SK-MEL-5 (cell line): ENCODE results near the gene CTNNBL1. TPM values are rescaled to one million over a fixed set of nuclear protein-coding genes. Genes with fewer than 3 reads are reported as not detected.
A peak's percentile ranks its signal among the peaks of the same experiment; 100 is the strongest.
"Not testable (repeated sequence)": the region's sequence is repeated elsewhere in the genome, so short reads cannot be mapped to it uniquely, and the experiment has no call there.

Source experiments
- DNase-seq: peaks from one replicate; pipeline ENCODE4 v3.0.0-alpha.2; 2016; ENCODE audit warnings: low read depth, low spot score
- in situ Hi-C: cut with HindIII; loops from 2 replicates; pipeline ENCODE4 v1.10.0; 2016; ENCODE audit warnings: low sequenced_read_pairs, high pct_unique_total_duplicates, low pct_unique_long_range_greater_than_20kb
- polyA plus RNA-seq, 2 experiments: library from polyadenylated mRNA; depleted of rRNA; stranded (reverse); fragments of >200 nt; gene quantifications; 2 replicates each; pipeline ENCODE4 v1.2.3, GENCODE V29; 2015
- total RNA-seq: library from RNA; depleted of rRNA; stranded (reverse); fragments of >200 nt; shearing (Covaris generic); gene quantifications from 2 replicates; pipeline ENCODE4 v1.2.3, GENCODE V29; 2014; rRNA removed

The CTNNBL1 gene, protein sequence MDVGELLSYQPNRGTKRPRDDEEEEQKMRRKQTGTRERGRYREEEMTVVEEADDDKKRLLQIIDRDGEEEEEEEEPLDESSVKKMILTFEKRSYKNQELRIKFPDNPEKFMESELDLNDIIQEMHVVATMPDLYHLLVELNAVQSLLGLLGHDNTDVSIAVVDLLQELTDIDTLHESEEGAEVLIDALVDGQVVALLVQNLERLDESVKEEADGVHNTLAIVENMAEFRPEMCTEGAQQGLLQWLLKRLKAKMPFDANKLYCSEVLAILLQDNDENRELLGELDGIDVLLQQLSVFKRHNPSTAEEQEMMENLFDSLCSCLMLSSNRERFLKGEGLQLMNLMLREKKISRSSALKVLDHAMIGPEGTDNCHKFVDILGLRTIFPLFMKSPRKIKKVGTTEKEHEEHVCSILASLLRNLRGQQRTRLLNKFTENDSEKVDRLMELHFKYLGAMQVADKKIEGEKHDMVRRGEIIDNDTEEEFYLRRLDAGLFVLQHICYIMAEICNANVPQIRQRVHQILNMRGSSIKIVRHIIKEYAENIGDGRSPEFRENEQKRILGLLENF
- 38.7 and 41.5 TPM in 2 replicates for total RNA-seq
- 43.8 and 43.9 TPM in 2 replicates for polyA plus RNA-seq (2015; cell fraction: cytosol; rRNA removed)
- 18.6 and 23.0 TPM in 2 replicates for polyA plus RNA-seq (2015; cell fraction: nucleus; rRNA removed)

DNA sequence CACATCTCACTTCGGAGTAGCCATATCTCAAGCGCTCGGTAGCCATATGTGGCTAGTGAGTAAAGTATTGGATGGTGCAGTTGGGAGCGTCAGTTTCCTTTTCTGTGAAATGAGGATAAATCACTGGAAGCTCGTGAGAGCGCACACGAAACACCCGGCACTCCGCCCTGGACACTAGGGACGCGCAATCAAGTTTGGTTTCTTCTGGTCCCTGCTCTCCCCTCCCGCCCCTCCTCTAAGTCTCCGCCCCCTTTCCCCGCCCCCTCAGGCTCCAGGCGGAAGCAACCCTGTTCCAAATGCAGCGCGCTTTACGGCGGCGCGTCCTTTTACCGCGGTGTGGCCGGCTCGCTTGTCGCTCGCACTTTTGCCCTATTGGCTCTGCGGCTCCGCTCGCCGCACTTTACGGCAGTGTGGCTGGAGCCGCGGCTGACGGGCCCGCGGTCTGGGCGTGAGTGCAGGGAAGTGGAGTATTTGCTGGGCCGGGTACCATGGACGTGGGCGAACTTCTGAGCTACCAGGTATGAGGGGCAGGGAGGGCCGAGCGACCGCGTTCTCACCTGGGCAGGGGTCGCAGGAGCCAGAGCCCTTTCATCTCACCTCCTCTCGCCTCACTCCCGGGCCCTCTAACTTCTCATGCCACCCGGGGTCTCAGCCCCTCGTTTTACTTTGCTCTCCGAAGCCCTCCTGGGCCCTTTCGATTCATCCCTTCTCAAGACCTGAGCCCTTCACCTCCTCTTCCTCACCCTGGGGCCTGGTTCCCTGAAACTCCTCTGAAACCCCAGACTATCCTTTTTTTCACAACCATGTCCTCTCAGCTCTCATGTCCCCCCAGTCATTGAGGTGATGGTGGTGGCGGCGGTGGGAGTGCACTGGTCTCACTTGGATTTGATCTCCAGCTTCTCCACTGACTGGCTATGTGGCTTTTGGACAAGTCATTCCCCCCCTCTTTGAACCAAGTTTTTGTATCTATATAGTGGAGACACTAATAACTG, at the start of gene CTNNBL1:
CTNNBL1 (plus strand) TSS at position 396 of the 992 bp plus-strand sequence; CDS start at position 489, 93 bp downstream.
- peak; percentile 98 for DNase-seq
- in situ Hi-C loops, result no loop called here

DNA sequence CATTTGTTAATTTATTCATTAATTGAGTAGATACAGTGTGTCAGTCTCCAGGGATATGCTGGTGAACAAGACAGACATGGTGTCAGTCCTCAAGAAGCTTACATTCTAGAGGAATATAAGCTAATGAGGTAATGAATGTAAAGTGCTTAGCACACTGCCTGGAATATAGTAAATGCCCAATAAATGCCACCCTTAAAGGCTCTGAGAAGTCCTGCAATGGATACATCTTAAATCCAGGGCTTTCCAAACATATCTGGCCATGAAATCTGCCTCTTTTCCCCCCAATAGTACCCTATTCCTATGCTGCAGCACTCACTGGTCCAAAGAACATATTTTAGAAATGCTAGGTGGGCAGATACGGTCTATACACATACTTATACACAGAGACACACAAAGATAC, 49.2 kb upstream of the CTNNBL1 start:
- DNase-seq, result no peak
- in situ Hi-C loops, result no loop called here

DNA sequence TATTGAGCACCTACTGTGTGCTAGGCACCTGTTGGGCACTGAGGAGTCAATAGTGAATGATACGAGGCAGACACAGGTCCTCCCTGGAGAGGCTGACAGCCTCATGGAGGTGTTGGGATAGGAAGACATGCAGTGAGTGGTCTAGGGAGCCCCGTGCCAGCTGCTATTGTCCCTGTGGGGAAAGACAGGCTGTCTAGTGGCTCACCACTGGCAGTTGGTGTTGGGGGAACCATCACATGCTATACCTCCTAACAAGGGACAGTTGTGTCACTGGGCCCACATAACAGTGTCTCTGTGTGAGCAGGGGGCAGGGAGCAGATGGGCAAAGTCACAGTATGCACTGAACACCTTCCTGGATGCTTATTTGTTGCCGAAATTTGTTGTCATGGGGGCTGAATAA, 45.9 kb upstream of the CTNNBL1 start:
- in situ Hi-C loops, result no loop called here
- no peak for DNase-seq

DNA sequence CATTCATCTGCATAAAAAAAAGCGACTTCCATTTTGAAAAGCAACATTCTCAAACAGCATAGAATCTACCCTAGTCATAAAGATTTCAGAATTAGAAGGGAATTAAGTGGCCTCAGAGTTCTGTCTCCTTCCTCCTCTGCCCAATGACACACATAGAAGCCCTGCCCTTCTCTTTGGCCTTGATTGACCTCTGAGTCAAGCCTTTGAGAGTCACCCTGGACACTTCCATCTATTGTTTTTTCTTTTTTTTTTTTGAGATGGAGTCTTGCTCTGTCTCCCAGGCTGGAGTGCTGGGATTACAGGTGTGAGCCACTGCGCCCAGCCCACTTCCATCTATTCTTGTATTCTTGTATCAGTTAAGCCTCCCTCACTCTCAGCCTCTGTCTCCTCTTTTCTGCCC, 44.8 kb upstream of the CTNNBL1 start:
- in situ Hi-C loops, result no loop called here
- DNase-seq, result no peak

DNA sequence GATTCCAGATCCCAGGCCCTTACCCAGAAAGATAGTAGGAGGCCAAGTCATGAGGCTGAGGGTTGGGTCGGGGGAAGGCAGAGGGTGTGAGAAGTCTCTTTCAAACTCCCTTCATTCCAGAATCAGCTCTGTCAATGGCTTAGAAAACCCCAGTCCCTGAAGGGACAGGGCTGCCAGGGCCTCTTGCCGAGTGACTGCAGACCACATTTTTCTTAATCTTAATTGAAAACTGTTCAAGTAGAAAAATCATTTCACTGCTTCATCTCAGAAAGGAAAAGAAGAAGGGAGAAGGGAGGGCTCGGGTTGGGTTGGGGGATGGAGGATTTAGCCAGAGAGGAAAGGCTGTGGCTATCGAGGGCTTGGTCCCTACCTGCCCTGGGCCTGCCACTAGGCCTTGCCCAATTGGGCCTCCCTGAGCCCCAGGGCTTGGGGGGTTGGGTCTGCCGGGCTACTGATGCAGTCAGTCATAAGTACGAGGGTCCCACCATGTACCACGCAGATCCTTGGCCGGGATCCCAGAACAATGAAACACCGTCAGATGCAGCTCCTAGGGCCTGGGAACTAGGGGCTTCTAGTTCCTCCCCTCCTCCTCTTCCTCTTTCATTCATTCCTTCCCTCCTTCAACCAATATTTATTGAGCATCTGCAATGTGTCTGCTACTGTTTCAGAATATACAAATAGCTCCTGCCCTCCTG, 44.0 kb upstream of the CTNNBL1 start:
- in situ Hi-C loops, result no loop called here
- DNase-seq, result no peak

DNA sequence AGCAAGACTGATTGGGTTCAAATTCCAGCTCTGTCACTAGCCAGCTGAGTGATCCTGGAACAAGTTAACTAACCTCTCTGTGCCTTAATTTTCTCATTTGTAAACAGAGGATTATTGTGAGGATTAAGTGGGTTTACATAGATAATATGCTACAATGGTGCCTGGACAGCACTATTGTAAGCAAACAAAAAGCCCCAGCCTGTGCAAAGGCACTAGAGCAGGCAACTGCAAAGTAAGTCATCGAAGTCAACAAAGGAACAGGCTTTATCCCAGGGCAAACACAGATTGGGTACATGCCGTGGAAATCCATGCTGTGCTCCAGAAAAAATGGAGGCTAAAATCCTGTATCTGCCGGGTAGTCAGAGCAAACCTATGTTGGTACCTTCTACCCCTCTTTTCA, 43.2 kb upstream of the CTNNBL1 start:
- in situ Hi-C loops, result no loop called here
- DNase-seq, result no peak

DNA sequence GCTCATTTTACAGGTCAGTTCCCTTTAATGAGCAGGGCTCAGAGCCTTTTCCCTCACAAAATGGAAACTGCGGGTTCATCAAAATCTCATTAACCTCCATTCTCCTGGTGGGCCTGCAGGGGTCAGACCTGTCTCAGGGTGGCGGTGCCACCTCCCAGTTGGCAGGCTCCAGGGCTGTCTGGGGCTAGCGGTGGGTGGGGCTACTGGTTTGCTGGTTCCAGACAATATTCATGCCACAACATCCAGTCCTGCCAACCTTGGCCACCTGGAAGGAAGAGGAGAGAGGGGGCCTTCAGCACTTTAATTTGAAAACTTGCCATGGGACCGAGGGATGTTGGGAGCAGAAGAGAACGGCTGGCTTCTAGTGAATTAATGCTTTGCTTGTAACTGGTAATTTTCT, 41.9 kb upstream of the CTNNBL1 start:
- in situ Hi-C loops, result no loop called here
- DNase-seq, result peak; percentile 78

DNA sequence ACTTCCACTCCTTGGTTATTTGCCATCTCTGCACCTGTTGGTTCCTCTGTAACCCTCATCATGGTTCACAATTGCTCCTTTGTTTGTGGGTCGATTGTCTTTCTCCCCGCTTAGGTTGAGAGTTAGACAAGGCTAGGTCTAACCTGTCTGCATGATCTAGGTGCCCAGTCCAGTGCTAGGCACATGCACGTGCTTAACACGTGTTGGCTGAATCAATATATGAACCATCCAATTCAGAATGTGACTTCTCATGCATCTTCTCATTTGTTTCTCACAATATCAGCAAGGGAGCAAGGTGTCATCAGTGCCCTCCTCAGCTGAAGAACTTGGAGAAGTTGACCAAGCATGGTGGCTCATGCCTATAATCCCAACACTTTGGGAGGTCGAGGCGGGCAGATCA, 36.9 kb upstream of the CTNNBL1 start:
- in situ Hi-C loops, result no loop called here
- DNase-seq, result no peak

DNA sequence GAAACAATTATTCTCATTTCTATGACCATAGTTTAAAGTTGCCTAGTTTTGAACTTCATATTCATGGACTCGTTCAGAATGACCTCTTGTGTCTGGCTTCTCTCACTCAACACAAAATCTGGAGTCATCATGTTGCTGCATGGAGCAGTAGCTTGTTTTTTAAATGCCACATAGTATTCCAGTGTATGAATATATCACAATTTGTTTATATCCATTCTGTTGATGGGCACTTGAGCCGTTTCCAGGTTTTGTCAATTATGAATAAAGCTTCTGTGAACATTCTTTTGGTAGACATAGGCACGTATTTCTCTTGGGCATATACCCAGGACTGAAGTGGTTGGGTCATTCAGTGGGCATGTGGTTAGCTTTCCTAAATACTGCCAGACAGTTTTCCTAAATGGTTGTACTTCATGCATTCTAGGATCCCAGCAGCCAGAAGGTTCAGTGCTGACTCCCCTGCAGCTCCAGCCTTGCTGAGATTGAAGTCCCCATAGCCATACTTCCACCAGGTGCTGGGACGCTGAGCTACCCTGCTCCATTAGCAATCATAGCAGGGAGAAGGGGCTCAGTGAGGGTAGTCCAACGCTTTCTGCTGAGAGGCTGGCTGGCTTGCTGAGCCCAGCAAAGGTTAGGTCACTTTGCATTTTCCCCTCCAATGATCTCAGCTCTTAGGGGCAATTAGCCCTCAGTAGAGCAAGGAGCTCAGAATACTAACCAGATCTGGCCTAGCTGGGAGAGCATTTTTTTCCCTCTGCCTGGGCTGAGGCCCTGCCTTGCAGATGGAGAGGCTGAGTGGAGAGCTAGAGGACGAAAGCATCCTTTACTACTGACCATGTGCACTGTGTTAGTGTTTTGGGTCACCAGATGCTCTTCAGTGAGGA, 35.7 kb upstream of the CTNNBL1 start:
- DNase-seq, result peak; percentile 53
- in situ Hi-C loops, result no loop called here

DNA sequence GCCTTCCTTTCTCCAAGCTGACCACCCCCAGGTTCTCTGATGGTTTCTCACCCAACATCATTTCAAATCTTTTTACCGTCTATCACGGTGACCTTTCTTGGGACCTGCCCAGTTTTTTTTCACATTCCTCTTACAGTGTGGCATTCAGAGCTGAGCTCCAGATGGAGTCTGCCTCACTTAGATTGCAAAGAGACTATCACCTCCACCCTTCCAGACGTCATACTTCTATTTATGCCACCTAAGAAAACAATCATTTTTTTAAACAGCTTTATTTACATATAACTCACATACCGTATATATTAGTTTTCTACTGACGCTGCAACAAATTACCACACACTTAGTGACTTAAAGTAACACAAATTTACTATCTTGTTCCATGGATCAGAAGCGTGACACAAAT, 32.3 kb upstream of the CTNNBL1 start:
- no peak for DNase-seq
- in situ Hi-C loops, result no loop called here

DNA sequence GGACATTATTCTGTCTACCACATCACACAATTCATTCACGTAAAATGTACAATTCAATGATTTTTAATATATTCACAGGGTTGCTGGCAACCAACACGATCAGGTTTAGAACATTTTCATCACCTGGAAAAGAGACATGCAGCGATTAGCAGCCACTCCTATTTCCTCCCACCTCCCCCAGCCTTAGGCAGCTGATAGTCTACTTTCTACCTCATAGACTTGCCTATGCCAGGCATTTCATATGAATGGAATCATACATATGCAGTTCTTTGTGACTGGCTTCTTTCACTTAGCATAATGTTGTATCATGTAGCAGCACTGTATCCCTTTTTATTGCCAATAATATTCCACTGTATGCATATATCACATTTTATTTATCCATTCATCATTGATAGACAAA, 31.5 kb upstream of the CTNNBL1 start:
- no peak for DNase-seq
- in situ Hi-C loops, result no loop called here

DNA sequence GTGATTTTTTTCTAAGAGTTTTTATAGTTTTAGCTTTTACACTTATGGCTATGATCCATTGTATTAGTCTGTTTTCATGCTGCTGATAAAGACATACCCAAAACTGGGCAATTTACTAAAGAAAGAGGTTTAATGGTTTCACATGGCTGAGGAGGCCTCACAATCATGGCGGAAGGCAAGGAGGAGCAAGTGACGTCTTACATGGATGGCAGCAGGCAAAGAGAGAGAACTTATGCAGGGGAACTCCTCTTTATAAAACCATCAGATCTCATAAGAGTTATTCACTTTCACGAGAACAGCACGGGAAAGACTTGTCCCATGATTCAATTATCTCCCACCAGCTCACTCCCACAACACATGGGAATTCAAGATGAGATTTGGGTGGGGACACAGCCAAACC, 29.2 kb upstream of the CTNNBL1 start:
- DNase-seq, in situ Hi-C loops: not testable (repeated sequence)

DNA sequence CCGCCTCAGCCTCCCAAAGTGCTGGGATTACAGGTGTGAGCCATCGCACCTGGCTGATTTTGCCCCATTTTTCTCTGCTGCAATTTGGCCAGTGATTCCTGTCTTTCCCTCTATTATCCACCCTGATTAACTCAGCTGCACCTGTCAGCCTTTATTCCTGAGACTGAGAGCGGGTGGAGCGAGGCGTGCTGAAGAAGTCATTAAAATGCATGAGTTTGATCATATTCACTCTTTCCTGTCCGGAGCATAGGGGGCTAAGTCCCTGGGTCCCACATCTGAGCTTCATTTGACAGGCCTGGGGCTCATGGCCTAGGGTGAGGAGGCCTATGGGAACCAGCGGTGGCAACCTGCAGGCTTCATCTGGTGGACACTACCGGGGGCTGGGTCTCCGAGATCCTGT, 25.7 kb upstream of the CTNNBL1 start:
- no peak for DNase-seq
- in situ Hi-C loops, result no loop called here

DNA sequence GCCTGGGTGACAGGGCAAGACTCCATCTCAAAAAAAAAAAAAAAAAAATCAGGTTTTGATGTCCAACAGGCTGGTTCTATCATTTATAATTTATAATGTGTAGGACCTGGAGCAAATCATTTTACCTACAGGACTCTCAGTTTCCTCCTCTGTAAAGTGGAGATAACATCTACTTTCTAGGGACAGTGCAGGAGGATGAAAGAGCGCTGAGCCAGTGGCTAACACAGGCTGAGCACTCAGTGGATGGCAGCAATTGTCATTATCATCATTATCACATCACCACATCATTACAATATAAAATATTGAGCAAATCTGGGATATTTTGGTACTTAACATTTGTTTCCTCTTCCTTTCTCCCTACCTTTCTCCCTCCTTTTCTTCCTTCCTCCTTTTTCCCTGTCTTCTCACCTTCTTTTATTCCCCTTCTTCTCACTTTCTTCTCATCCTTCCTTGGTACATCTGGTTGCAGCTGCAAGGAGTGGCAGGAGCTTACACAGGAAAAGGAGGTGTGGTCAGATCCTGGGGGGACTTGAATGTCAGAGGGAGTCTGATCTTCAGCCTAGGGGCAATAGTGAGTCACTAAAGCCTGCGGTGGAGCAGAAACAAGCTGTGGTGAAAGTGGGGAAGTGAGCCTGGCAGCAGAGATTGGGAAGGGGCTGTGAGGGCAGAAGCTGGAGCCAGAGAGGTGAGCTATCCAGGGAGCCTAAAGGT, 24.6 kb upstream of the CTNNBL1 start:
- in situ Hi-C loops, result no loop called here
- DNase-seq, result peak; percentile 16

DNA sequence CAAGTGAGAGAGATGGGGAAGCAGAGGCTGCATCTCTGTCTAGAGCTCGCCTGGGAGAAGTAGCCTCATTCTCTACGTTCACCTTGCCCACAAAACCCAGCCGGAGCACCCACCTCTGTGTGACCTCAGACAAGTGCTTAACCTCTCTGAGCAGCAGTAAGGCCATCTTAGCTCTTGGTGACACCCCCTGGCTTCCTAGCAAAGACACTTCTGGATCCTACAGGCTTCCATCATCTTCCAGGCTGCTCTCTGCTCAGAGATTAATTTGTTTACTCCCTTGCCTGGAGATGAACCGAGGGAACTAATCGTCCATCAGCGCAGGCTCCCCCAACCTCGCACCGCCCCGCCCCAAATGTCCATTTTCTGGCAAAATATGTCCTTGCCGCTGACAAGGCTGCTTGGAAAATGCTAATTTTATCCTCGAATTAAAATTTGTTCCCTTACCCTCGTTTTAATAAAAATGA, 24.0 kb upstream of the CTNNBL1 start:
- DNase-seq, result no peak
- in situ Hi-C loops, result no loop called here

DNA sequence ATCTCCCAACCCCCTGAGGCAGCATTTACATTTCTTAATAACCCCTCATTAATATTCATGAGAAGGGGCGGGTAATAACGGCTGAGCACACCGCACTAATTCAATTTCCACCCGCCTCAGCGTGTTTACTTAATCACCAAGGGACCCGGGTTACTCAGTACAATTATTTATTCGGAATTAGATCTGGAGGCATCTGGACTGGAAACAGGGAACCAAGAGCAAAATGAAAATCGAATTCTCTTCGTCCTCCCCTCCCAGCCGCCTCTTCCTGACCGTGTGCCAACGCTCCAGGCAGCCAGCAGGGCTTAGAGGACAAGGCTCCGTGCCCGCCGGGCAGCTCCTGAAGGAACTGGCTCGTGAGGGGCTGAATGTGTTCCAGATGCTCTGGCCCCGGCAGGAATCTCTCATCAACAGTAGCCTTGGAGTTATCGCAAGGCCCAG, 23.5 kb upstream of the CTNNBL1 start:
- no peak for DNase-seq
- in situ Hi-C loops, result no loop called here
